ENCODE measurements around the gene UBE2M.

The UBE2M gene

DNA sequence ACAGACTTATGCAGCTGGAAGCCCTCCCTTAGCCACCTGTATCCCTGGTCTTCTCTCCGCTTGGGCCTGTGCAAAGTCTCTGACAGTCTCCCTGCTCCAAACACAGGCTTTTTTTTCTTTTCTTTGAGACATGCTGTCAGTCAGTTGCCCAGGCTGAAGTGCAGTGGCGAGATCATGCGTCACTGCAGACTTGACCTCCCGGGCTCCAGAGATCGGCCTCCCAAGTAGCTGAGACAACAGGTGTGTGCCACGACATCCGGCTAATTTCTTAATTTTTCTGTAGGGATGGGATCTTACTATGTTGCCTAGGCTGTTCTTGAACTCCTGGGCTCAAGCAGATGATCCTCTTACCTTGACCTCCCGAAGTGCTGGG, 13.2 kb upstream of the UBE2M start:
- DNase-seq = no peak

DNA sequence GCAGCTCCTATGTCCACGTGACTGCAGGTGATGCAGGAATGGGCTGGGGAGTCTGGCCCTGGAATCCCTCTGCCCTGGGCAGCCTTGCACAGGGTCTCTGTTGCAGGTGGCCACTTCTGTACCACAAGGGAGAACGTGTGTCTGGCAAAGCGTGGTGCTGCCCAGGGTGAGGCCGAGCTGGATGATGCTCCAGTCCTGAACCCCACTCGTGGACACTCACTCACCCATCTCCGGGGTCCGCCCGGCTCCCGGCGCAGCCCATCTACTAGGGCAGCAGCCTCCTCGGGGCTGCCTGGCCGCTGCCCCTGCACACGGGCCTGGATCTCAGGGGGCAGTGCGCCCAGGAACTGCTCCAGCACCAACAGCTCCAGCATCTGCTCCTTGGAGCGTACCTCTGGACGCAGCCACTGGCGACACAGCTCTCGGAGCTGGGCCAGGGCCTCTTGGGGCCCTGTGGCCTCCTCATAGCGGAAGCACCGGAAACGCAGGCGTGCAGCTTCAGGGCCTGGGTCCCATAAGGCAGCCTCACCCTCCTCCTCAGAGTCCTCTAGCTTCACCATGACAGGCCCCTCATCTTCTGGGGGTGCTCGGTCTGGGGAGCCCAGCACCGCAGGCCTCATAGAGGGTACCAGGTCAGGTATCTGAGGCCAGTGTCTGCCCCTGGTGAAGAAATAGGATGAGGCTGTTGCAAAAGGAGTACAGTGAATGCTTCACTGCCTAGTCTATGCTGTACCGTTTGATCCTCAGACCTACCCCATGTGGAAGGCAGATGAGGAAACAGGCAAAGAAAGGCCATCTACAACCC, 12.6 kb upstream of the UBE2M start:
- DNase-seq = no peak

DNA sequence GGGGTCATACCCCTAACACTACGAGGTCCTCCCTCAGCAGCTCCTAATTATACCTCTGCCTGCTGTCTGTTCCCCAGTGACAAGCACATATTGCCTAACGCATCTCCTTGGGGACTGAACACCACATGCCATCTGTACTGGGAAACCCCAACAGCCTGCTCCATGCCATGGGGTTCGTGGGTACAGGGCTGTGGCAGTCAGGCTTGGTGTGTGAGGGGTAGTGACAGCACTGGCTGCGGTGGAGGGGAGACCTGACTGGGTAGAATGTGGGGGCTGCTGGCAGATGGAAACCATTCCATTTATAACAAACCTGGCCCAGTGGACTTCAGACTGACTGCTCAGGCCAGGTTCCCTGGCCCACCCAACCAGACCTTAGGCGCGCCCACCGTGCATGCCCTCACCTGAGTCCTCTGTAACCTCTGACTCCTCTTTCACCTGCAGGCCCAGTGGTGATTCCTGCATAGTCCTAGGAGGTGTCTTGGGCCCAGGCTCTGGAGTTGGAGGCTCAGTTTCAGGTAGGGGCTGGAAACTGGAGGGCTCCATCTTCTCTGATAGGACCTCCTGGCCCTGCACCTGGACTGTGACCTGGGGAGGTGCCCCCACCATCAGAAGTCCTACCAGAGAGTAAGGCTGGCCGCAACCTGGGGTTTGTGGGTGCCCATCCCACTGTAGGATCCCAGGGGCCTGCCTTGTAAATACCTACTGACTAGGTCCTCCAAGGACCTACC, 11.7 kb upstream of the UBE2M start:
- DNase-seq = no peak

DNA sequence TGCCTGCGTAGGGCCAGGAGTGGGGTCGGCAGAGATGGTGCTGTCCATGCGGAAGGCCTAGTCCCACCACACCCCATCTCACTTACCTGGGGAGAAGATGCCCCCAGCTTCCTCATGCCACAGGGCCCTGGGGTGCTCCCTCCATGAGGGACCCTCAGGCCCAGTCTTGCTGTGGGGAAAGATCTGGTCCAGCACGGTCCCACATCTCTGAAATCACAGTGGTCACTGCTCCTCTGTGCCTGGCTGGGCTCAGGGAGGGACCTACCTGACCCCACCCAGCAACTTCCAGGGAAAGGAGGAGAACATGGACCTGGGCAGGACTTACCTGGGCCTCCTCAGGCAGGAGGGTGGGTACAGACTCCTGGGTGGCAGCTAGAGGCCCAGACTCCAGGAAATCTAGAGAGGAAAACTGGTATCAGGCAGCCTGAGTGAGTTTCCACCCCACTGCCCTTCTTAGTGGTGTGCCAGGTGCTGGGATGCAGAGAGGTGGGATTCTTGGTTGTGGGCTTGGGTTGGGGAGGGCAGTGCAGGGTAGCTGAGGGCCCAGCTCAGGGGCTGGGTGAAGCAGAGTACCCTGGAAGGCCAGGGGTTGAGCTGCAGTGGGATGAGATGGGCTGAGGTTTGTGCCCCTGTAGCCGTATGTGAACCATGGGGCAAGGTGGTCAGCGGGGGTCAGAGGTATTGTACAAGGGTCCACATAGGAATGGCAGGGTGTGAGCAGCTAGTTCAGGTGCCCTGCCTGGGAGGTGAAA, 11.0 kb upstream of the UBE2M start:
- no peak for DNase-seq

DNA sequence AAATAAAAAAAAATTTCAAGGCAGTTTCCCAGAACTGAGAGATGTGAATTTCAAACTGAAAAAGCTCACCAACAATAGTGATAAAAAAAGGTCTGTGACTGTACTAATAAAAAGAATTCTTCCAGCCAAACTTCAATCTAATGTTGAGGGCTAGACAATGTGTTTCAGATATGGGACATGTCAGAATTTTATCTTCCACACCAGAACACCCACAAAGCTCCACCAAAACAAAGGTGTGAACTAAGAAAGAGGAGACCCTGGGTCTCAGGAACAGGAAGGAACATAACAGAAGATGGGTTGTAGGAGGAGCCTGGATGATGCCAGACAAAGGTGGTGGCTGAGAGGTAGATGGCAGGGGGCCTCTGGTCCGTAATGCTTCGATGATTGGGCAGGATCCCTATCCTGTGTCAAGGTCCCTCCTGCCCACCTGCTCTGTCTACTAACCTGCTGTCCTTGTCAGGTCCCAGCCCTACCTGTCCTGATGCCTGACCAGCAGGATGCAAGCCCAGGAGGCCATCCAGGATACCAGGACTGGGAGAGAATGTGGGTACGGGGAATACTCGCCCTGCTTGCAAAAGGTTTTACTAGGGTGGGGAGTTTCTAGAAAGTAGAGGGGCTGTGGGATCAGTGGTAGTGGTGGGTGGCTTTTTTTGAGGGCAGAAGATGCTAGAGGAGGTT, 10.2 kb upstream of the UBE2M start:
- no peak for DNase-seq

DNA sequence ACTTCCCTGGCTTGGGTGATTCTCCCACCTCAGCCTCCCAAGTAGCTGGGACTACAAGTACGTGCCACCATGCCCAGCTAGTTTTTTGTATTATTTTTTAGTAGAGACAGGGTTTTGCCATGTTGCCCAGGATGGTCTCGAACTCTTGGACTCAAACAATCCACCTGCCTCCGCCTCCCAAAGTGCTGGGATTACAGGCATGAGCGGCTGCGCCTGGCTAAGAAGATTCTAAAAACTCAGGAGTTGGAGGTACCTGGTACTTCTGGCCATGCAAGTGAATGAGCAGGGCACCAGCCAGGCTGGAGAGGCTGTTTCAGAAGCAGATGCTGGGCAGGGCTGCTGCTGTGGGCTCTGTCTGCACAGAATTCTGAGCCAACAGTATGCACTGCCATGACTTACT, 8.6 kb upstream of the UBE2M start:
- DNase-seq = no peak

DNA sequence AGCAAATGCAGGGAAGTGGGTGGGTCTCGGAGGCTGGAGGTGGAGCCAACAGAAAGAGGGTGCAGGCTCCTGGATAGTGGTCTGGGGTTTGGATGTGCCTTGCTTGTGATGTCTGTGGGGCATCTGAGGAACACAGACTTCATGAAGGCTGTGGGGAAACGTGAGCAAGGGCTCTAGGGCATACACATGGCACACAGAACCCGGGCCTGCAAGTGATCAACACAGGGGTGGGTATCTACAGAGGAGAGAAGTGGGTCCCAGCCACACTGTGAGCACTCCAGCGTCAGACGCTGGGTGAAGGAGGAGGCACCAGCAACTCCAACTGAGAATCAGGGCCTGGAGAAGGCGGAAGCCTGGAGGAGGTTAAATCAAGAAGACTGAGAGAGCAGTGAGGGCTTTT, 5.4 kb upstream of the UBE2M start:
- DNase-seq = no peak

DNA sequence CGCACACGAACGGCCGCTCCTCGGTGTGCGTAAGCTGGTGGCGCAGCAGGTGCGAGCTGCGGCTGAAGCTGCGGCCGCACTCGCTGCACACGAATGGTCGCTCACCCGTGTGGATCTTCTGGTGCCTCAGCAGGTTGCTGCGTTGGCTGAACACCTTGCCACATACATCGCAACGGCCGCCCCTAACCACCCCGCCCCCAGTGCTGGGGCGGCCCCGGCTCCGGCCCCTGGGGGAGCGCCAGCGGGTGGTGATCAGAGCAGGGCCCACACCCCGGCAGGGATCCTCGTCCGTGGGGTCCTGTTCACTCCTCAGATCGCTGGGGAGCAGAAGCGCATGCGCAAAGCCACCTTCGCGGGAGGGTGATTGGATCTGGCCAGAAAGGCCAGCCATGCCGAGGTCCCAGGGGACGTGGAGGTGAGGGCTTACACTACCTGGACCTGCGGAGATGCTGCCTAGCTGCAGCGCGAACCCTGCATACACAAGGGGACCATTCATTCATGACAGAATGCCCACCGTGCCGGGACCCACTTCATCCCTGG, 4.7 kb upstream of the UBE2M start:
- no peak for DNase-seq

DNA sequence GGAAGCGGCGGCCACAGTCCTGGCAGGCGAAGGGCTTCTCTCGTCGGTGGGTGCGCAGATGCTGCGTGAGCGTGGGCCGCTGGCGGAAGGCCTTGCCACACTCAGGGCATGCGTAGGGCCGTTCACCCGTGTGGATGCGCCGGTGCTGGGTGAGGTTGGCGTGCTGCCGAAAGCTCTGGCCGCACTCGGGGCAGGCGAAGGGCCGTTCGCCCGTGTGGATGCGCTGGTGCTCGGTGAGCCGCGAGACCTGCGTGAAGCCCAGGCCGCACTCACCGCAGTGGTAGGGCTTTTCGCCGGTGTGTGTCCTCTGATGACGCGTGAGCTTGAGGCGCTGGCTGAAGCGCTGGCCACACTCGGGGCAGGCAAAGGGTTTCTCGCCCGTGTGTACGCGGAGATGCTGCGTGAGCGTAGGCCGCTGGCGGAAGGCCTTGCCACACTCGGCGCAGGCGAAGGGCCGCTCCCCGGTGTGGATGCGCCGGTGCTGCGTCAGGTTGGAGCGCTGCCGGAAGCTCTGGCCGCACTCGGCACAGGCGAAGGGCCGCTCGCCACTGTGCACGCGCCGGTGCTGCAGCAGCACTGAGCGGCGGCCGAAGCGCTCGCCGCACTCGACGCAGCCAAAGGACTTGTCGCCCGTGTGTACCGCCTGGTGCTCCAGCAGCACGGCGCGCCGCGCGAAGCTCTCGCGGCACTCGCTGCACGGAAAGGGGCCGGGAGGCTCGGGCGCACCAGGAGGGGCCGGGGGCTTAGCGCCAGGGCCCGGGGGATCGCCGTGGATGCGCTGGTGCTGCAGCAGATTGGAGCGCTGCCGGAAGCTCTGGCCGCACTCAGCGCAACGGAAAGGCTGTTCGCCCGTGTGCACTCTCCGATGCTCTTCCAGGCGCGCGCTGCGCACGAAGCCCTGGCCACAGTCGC, 4.0 kb upstream of the UBE2M start:
- no peak for DNase-seq

DNA sequence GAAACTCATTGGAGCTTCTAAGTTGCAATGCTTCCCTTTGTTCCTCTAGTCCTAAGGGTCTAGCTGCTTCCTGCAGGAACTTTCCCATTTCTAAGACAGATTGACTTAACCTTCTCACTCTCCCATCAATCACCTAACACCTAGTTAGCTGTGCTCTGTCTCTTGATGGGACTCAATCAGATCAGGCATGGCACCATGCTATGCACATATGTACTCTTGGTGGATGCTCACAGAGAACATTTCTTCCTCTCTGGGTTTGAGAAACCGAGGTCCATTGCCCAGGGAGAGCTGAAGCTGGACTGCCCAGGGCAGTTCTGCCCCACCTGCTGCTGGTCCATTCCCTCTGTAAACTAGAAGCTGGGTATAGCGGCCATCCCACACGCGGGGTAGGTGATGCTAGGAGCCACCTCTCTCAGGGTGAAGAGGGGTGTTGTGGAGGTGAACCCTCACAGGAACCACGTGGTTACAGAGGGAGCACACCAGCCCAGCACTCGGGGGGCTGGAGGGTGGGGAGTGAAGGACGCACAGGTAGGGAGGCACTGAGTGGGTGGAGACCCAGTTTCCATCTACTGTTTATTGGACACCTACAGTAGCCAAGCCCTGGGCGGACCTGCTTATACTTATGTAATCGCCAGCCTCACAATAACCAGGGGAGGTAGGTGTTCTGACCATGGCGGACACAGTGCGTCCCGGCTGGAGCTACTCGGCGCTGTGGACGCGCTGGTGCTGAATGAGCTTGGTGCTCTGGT, 3.1 kb upstream of the UBE2M start:
- DNase-seq = no peak

DNA sequence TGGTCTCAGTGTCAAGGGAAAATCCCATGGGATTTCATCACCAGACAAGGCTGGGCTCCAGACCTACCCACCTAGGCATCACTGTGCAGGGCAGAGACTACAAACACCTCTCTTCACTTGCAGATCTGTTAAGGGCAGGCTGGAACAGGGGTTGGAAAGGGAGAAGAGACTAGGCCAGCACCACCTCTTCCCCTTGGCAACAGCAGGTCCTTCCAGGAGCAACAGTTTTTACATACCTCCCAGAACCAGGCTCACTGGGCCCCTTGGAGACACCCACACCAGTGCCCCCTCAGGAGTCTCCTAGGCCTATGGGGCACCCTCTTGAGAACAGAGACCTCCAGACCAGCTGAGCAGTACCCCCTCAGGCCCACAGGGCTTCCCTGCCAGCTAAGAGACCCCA, 2.5 kb upstream of the UBE2M start:
- DNase-seq = no peak

DNA sequence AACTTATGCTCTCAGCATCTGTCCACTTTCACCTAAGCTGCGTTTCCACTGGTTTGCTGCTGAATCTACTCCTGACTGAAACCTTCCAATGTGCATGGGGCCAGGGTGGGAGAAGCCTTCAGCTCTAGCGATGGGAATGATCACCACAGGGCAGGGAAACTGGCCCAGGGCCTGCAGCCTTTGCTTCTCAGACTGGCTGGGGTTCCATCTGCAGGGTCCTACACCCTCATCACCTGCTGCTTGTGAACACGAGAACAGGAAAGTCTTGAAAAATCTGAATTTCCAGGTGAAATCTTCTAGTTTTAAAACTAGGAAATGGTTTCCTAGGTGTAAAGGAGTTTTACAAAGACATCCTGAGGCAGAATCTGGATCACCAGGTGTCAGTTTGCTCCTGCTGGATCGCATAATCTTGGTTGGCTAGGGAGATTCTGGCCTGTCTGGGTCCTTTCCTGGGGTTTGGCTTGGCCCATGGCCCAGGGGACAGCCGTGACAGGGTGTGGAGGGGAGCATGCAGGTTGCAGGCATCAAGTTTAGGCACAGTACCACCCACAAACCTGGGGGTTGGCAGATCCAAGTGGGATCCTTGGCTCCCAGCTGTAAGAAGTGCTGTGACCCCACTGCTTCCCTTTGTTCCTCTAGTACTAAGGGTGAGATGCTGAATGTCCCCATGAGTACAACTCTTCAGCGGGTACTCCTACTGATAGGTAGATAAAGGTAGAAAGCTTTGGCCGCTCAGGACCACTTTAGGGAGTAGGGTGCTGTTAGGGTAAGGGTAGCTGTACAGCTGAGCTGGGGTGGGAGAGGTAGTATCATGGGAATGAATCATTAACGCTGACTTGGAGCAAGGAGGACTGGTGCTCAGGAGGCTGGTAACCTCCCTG, 1.8 kb upstream of the UBE2M start:
- DNase-seq = no peak

DNA sequence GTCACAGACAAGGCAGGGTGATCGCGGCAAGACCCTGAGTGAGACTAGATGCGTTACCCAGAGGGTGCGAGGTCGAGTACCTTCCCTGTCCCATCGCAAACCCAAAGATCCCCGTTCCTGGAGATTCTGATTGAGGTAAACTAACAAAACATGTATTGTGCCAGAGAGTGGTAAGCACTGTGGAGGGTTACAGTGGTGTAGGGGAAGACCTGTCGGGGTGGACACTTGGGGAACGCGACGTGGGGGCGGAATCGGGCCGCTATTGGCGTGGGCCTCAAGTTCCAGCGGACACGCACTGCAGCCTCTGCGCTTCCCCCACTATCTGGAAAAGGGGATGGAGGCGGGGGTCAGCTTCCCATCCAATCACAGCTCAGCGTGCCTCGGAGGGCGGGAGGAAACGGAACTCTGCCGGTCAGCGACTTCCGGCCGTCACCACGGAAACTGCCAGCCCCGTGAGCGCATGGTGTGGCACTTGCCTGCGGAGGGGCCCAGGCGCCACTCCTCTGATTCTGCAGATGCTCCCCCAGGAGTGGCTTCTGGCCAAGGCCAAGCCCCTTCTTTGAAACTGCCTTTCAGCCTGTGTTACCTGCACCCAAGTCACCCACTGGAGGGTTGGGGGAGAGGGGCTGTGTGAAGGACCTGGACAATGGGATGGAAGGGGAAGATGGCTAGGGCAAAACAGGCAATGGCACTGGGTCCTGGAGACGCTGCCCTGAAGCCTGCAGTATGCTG, 1.0 kb upstream of the UBE2M start:
- no peak for DNase-seq

DNA sequence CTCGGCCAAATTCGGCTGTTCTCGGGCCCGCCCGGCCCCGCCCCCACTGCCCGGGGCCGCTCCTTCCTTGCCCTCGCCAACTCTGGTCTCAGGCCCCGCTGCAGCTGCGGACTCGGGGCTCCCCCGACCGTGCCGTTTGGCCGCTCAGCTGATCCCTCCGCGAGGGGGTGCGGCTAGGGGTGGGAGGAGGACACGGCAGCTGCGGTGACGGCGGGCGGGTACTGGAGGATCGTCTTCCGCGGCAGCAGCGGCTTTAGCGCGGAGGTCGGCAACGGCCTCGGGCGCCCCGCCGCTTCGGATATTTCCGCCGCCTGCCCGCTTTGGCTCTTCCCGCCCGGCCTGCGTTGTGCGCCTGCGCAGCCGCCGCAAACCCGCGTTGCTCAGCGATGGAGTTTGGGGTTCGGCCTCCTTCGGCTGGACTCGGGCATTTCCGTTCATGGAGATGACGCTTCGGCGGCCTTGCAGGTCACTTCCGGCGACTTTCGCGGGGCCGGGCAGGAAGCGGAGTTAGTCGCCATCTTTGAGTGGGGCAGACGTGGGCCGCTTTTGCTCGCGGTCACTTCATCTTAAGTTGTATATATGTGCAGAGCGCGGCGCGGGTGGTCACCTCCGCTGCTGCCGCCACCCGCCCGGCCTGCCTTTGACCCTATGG, 338 bp upstream of the UBE2M start:
- DNase-seq = no peak

DNA sequence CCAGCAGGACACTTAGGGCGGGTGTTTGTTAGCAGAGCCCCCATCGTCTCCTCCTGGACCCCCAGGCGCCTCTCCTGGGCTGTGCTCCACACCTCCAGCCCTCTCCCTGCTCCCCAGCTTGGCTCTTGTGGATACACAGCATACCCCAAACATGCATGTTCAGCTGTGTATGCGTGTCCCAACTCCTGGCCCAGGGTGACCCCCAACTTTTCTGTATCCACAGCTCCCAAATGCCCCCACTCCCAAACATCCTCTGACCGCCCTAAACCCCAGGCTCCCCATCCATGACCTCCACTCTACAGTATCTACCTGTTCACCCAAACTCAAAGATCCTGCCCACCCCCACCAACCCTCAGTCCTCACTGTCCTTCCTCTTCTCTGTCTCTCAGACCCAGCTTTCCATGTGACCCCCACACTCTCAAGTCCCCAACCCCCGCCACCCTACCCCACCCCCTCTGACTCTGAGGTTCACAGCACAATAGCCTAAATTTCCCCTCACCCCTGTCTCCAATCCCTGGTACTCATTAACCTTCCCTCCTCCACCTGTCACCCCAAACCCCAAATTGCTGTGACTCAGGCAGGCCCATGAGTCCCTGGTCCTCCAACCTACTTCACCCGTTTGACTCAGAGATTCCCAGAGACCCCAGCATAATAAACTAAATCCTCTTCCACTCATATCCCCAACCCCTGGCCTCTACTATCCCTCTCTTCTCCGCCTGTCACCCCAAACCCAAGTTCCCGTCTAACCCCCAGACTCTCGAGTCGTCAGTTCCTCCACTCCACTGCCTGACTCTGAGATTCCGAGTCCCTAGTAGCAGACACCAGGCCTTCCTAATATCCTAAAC, 968 bp downstream of the UBE2M start:
- DNase-seq = no peak

DNA sequence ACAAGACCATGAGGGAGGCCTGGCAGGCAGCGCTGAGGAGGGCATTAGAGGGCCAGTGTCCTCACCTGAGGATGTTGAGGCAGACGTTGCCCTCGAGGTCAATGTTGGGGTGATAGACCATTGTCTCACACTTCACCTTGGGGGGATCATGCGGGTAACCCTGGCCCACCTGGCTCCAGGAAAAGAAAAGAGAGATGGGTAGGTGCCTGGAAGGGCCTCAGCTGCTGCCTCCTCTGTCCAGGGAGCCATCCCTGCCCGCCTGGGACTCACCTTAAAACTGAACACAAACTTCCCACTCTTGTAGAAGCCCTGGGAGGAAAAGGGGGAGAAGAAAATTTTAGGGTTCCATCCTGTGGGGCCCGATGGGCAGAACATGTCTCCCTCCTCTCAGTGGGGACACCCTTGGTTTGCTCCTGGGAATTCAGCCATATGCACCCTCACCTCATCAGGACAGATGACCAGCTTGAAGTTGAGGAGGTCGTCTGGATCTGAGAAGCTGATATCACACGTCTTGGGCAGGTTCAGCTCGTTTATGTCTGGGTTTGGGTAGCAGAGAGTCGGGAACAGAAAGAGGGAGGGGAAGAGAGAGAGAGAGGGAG, 1.7 kb downstream of the UBE2M start:
- no peak for DNase-seq

Data from nucleus accumbens (tissue), 56 donors.